ENCODE results near the gene PLCD3.

The PLCD3 gene

GRCh38 chr17:45098869-45099616, 33.3 kb downstream of the PLCD3 start:
- peak; percentile 64 for DNase-seq

GRCh38 chr17:45098081-45098868, 34.0 kb downstream of the PLCD3 start:
- DNase-seq, result no peak

GRCh38 chr17:45096926-45097325, 35.4 kb downstream of the PLCD3 start:
- no peak for DNase-seq

- DNase-seq, result no peak
These were observed 36.2 kb downstream of the PLCD3 start for GRCh38 chr17:45096141-45096540.

GRCh38 chr17:45093444-45094110, 38.7 kb downstream of the PLCD3 start:
- no peak for DNase-seq

GRCh38 chr17:45092911-45093430, 39.3 kb downstream of the PLCD3 start:
- no peak for DNase-seq

- DNase-seq, result no peak
These were observed 40.4 kb downstream of the PLCD3 start for GRCh38 chr17:45091778-45092425.

- no peak for DNase-seq
These were observed 41.6 kb downstream of the PLCD3 start for GRCh38 chr17:45090711-45091110.

GRCh38 chr17:45088741-45089140, 43.6 kb downstream of the PLCD3 start:
- DNase-seq, result no peak

- DNase-seq, result no peak
These were observed 44.3 kb downstream of the PLCD3 start for GRCh38 chr17:45087978-45088377.

GRCh38 chr17:45087504-45087975, 44.8 kb downstream of the PLCD3 start:
- no peak for DNase-seq

- DNase-seq, result no peak
These were observed 45.3 kb downstream of the PLCD3 start for GRCh38 chr17:45086865-45087503.

GRCh38 chr17:45086391-45086790, 45.9 kb downstream of the PLCD3 start:
- DNase-seq, result no peak

GRCh38 chr17:45081047-45081703, 51.1 kb downstream of the PLCD3 start:
- DNase-seq, result no peak

GRCh38 chr17:45077643-45078042, 54.7 kb downstream of the PLCD3 start:
- no peak for DNase-seq

GRCh38 chr17:45073414-45074070, 58.8 kb downstream of the PLCD3 start:
- DNase-seq, result no peak

GRCh38 chr17:45070809-45071208, 61.5 kb downstream of the PLCD3 start:
- DNase-seq, result no peak

- DNase-seq, result no peak
These were observed 62.3 kb downstream of the PLCD3 start for GRCh38 chr17:45070001-45070400.

- no peak for DNase-seq
These were observed 64.7 kb downstream of the PLCD3 start for GRCh38 chr17:45067637-45068036.

- DNase-seq, result no peak
These were observed 69.1 kb downstream of the PLCD3 start for GRCh38 chr17:45063198-45063597.

- DNase-seq, result no peak
These were observed 70.6 kb downstream of the PLCD3 start for GRCh38 chr17:45061606-45062205.

Data from activated T-cell treated with anti-CD3 and anti-CD28 coated beads for 4 hours (primary cell).